KOPT-K1 (cell line): ENCODE measurements around the gene TEX48.

Source experiments
- H3K27ac ChIP-seq: fragments of 200-600 bp; sonication (generic); 2 replicates; pipeline ENCODE4 v1.5.1; 2016; ENCODE audit warnings: antibody characterized with exemption, mild to moderate bottlenecking, low read depth, low read length; ENCODE audit not compliant: poor library complexity, severe bottlenecking
- H3K36me3 ChIP-seq: fragments of 200-600 bp; sonication (generic); 2 replicates; pipeline ENCODE4 v1.5.1; 2017; ENCODE audit warnings: antibody characterized with exemption, mild to moderate bottlenecking, low read length, moderate library complexity; ENCODE audit not compliant: insufficient read depth
- H3K9me3 ChIP-seq: fragments of 200-600 bp; sonication (generic); 2 replicates; pipeline ENCODE4 v1.5.1; 2017; ENCODE audit warnings: antibody characterized with exemption, low read length, mild to moderate bottlenecking; ENCODE audit not compliant: insufficient read depth, poor library complexity, severe bottlenecking

Gene TEX48

GRCh38 chr9:114701988-114702387, 20.0 kb upstream of the TEX48 start:
- no peaks in the 10 kb centered on the region for H3K36me3 ChIP-seq
- no peak overlapping the region for H3K27ac ChIP-seq
- H3K9me3 ChIP-seq: no peaks in the 10 kb centered on the region

GRCh38 chr9:114697951-114698351, 16.0 kb upstream of the TEX48 start:
- Histone ChIP-seq H3K27ac (no peak overlapping the region), H3K36me3 (no peaks in the 10 kb centered on the region), H3K9me3 (no peaks in the 10 kb centered on the region)

GRCh38 chr9:114696814-114697544, 15.0 kb upstream of the TEX48 start:
- Histone ChIP-seq H3K27ac (no peak overlapping the region), H3K9me3 (no peaks in the 10 kb centered on the region), H3K36me3 (no peaks in the 10 kb centered on the region)

- Histone ChIP-seq H3K36me3 (no peaks in the 10 kb centered on the region), H3K27ac (no peak overlapping the region), H3K9me3 (no peaks in the 10 kb centered on the region)
Observed at GRCh38 chr9:114695948-114696347, 14.0 kb upstream of the TEX48 start.

GRCh38 chr9:114694719-114695269, 12.8 kb upstream of the TEX48 start:
- Histone ChIP-seq H3K9me3 (no peaks in the 10 kb centered on the region), H3K27ac (no peak overlapping the region), H3K36me3 (no peaks in the 10 kb centered on the region)

GRCh38 chr9:114694146-114694545, 12.2 kb upstream of the TEX48 start:
- Histone ChIP-seq H3K9me3 (no peaks in the 10 kb centered on the region), H3K27ac (no peak overlapping the region)

GRCh38 chr9:114693248-114693855, 11.4 kb upstream of the TEX48 start:
- H3K9me3 ChIP-seq: no peaks in the 10 kb centered on the region
- H3K27ac ChIP-seq: no peak overlapping the region

More at GRCh38 chr9:114694146-114694545, 12.2 kb upstream of the TEX48 start:
- no peaks in the 10 kb centered on the region for H3K36me3 ChIP-seq

GRCh38 chr9:114691956-114692295, 9.9 kb upstream of the TEX48 start:
- Histone ChIP-seq H3K36me3 (no peaks in the 10 kb centered on the region), H3K27ac (no peak overlapping the region), H3K9me3 (no peaks in the 10 kb centered on the region)

More at GRCh38 chr9:114693248-114693855, 11.4 kb upstream of the TEX48 start:
- no peaks in the 10 kb centered on the region for H3K36me3 ChIP-seq

- Histone ChIP-seq H3K36me3 (no peaks in the 10 kb centered on the region), H3K27ac (no peak overlapping the region), H3K9me3 (no peaks in the 10 kb centered on the region)
Observed at GRCh38 chr9:114691046-114691955, 9.3 kb upstream of the TEX48 start.

GRCh38 chr9:114690308-114690707, 8.3 kb upstream of the TEX48 start:
- Histone ChIP-seq H3K9me3 (no peaks in the 10 kb centered on the region), H3K36me3 (no peaks in the 10 kb centered on the region), H3K27ac (no peak overlapping the region)

- no peaks in the 10 kb centered on the region for H3K9me3 ChIP-seq
- no peak overlapping the region for H3K27ac ChIP-seq
- H3K36me3 ChIP-seq: no peaks in the 10 kb centered on the region
Observed at GRCh38 chr9:114689813-114690212, 7.8 kb upstream of the TEX48 start.

GRCh38 chr9:114688909-114689610, 7.1 kb upstream of the TEX48 start:
- Histone ChIP-seq H3K9me3 (no peaks in the 10 kb centered on the region), H3K36me3 (no peaks in the 10 kb centered on the region), H3K27ac (no peak overlapping the region)

- no peaks in the 10 kb centered on the region for H3K9me3 ChIP-seq
- no peaks in the 10 kb centered on the region for H3K36me3 ChIP-seq
- H3K27ac ChIP-seq: no peak overlapping the region
Observed at GRCh38 chr9:114688379-114688778, 6.4 kb upstream of the TEX48 start.

- Histone ChIP-seq H3K9me3 (no peaks in the 10 kb centered on the region), H3K36me3 (no peaks in the 10 kb centered on the region), H3K27ac (no peak overlapping the region)
Observed at GRCh38 chr9:114687034-114687433, 5.0 kb upstream of the TEX48 start.
